K562 (cell line): ENCODE data around the gene DNM1. TPM values are rescaled to one million over a fixed set of nuclear protein-coding genes. Genes with fewer than 3 reads are reported as not detected.
A peak's percentile ranks its signal among the peaks of the same experiment; 100 is the strongest.

ENCODE experiments used
- ETV1 ChIP-seq: fragments of 450-650 bp; conservative IDR thresholded peaks from 2 replicates; pipeline ENCODE4 v1.6.1; 2016; ENCODE audit warnings: missing genetic modification characterization, control low read depth, low read depth, missing compliant biosample characterization
- EZH2 ChIP-seq: IDR thresholded peaks from 2 replicates; pipeline ENCODE4 v1.6.1; 2012; ENCODE audit warnings: low read depth, mild to moderate bottlenecking, inconsistent platforms, low read length, borderline replicate concordance
- HBP1 ChIP-seq: fragments of 450-650 bp; formaldehyde crosslinking; IDR thresholded peaks from 2 replicates; pipeline ENCODE4 v1.4.0; 2022; ENCODE audit warnings: missing genetic modification characterization
- HCFC1 ChIP-seq: IDR thresholded peaks from 2 replicates; pipeline ENCODE4 v1.6.1; 2012; ENCODE audit warnings: low read depth, low read length, improper control_type of control experiment
- JUND ChIP-seq, 2 experiments: IDR thresholded peaks; 2 replicates in 1 of 2; 3 replicates in 1 of 2; pipeline ENCODE4 v1.6.1; 2011; ENCODE audit warnings: borderline replicate concordance in 2 of 2, low read depth in 2 of 2, low read length in 2 of 2, improper control_type of control experiment in 1 of 2, missing biosample characterization in 1 of 2, missing genetic modification characterization in 1 of 2, missing genetic modification reagents in 1 of 2
- KLF1 ChIP-seq: fragments of 450-650 bp; IDR thresholded peaks from 2 replicates; pipeline ENCODE4 v1.6.1; 2016; ENCODE audit warnings: missing genetic modification characterization, missing compliant biosample characterization
- MAX ChIP-seq: sonication (generic); formaldehyde crosslinking; IDR thresholded peaks from 2 replicates; pipeline ENCODE4 v1.9.0; 2022; ENCODE audit warnings: mild to moderate bottlenecking, missing genetic modification reagents
- PCBP2 ChIP-seq: fragments of 200-400 bp; formaldehyde crosslinking; IDR thresholded peaks from 2 replicates; pipeline ENCODE4 v1.6.1; 2018; ENCODE audit warnings: low read length, low read depth, mild to moderate bottlenecking, moderate library complexity; ENCODE audit not compliant: poor library complexity, severe bottlenecking
- SIN3A ChIP-seq, 2 experiments: fragments of 150-350 bp in 1 of 2; IDR thresholded peaks; 2 replicates each; pipeline ENCODE4 v1.6.1; 2011 to 2016; ENCODE audit warnings: borderline replicate concordance in 2 of 2, low read depth in 2 of 2, low read length in 2 of 2, mild to moderate bottlenecking in 2 of 2, moderate library complexity in 2 of 2; ENCODE audit not compliant: control insufficient read depth in 1 of 2
- YY1 ChIP-seq, 3 experiments: IDR thresholded peaks; 2 replicates each; pipeline ENCODE4 v1.6.1; 2011; ENCODE audit warnings: low read length in 2 of 3, mild to moderate bottlenecking in 2 of 3, moderate library complexity in 2 of 3, borderline replicate concordance in 1 of 3, control low read depth in 1 of 3, low read depth in 1 of 3; ENCODE audit not compliant: insufficient read depth in 3 of 3, insufficient replicate concordance in 2 of 3, control insufficient read depth in 1 of 3, insufficient read length in 1 of 3; ENCODE audit errors: extremely low read depth in 1 of 3
- polyA plus RNA-seq, 8 experiments: library from polyadenylated mRNA; depleted of rRNA in 4 of 8; stranded (reverse) in 5 of 8; unstranded in 3 of 8; fragments of >200 nt; fragmentation: Nextera tagmentation in 2 of 8; fragmentation: Illumina TruSeq in 1 of 8; extraction: Ambion mirVana in 2 of 8; extraction: Trizol in 1 of 8; gene quantifications; 2 replicates each; pipeline versions ENCODE4 v1.2.1 to v1.2.3, GENCODE V29; 2011 to 2014; ENCODE audit warnings: inconsistent platforms in 1 of 8, missing spikeins in 1 of 8
- total RNA-seq, 7 experiments: library from RNA; depleted of rRNA in 6 of 7; stranded (reverse); fragments of >200 nt in 6 of 7; fragmentation: Illumina TruSeq in 2 of 7; extraction: Trizol in 2 of 7; gene quantifications; 2 replicates each; pipeline versions ENCODE4 v1.2.1 to v1.2.3, GENCODE V29; 2011 to 2021; ENCODE audit warnings: low replicate concordance in 1 of 7

DNM1 gene
- total and polyA plus RNA-seq, 9 of the 15 experiments (the other 6 are each of a cell fraction or from before 2014, with no cell fraction given): 0.39 to 23.1 (median 9.1) TPM

- TF ChIP-seq HBP1 (CRISPR knock-in tag) (0 out of 2 replicates have a peak, but pooled peaks have one; percentile 7), MAX (no peak), EZH2 (no peak), SIN3A (IDR thresholded peaks at IDR 0.05; ENCODE audit: borderline replicate concordance in 2 of 2, control insufficient read depth in 1 of 2, low read depth in 2 of 2, low read length in 2 of 2) (peak in 1 of 2 experiments; percentile 32; a peak in 1 of 4 replicates), KLF1 (tag) (peak; percentile 26; the same call in 1 of the 2 replicates), HCFC1 (peak; percentile 45), JUND (IDR thresholded peaks at IDR 0.05; ENCODE audit: borderline replicate concordance, low read depth, low read length) (peak; percentile 55), JUND (tag; IDR thresholded peaks at IDR 0.05; ENCODE audit: borderline replicate concordance, low read depth, low read length) (no peak; the same call in 2 of the 3 replicates), PCBP2 (no peak), YY1 (IDR thresholded peaks at IDR 0.05; ENCODE audit: borderline replicate concordance in 1 of 3, control insufficient read depth in 1 of 3, extremely low read depth in 1 of 3, insufficient read depth in 3 of 3, insufficient read length in 1 of 3, insufficient replicate concordance in 2 of 3, low read depth in 1 of 3, low read length in 2 of 3) (peak in 1 of 3 experiments; percentile 68), ETV1 (tag) (0 out of 2 replicates have a peak, but pooled peaks have one; percentile 3)
Measured at GRCh38 chr9:128254855-128255759, 51.9 kb downstream of the DNM1 start (continued).
